HepG2 (cell line): ENCODE results near the gene DLG4. TPM values are rescaled to one million over a fixed set of nuclear protein-coding genes. Genes with fewer than 3 reads are reported as not detected.

Source experiments
- ASH2L ChIP-seq: fragments of 300-600, 200-600 bp; sonication (generic); IDR thresholded peaks from 2 replicates; pipeline ENCODE4 v1.7.0; 2017; ENCODE audit warnings: low read depth, mild to moderate bottlenecking, moderate library complexity, mixed read lengths, low read length; ENCODE audit not compliant: insufficient read length
- HDAC6 ChIP-seq: fragments of 200-600 bp; sonication (generic); IDR thresholded peaks from 2 replicates; pipeline ENCODE4 v1.7.0; 2017; ENCODE audit warnings: mild to moderate bottlenecking, antibody characterized with exemption, low read length, low read depth
- HNF1B ChIP-seq: sonication (generic); formaldehyde crosslinking; IDR thresholded peaks from 2 replicates; pipeline ENCODE4 v1.5.1; 2020; ENCODE audit warnings: mild to moderate bottlenecking, moderate library complexity, missing genetic modification reagents
- JARID2 ChIP-seq: sonication (generic); formaldehyde crosslinking; IDR thresholded peaks from 2 replicates; pipeline ENCODE4 v1.8.1; 2023; ENCODE audit warnings: missing genetic modification reagents, inconsistent platforms; ENCODE audit not compliant: insufficient replicate concordance
- JUNB ChIP-seq: sonication (generic); formaldehyde crosslinking; IDR thresholded peaks from 2 replicates; pipeline ENCODE4 v1.8.0; 2022; ENCODE audit warnings: missing genetic modification reagents, mild to moderate bottlenecking, borderline replicate concordance
- LCORL ChIP-seq, 2 experiments: fragments of 450-650 bp in 1 of 2; sonication (generic) in 1 of 2; formaldehyde crosslinking in 1 of 2; IDR thresholded peaks; 2 replicates each; pipeline versions ENCODE4 v1.5.0 to v1.6.1; 2017 to 2020; ENCODE audit warnings: antibody characterized with exemption in 1 of 2, missing genetic modification reagents in 1 of 2
- PBX3 ChIP-seq: sonication (generic); formaldehyde crosslinking; IDR thresholded peaks from 2 replicates; pipeline ENCODE4 v1.8.1; 2023; ENCODE audit warnings: missing genetic modification reagents, inconsistent platforms, borderline replicate concordance
- POGZ ChIP-seq: sonication (generic); formaldehyde crosslinking; IDR thresholded peaks from 2 replicates; pipeline ENCODE4 v1.4.0; 2020; ENCODE audit warnings: mild to moderate bottlenecking, missing genetic modification reagents
- SAP130 ChIP-seq: IDR thresholded peaks from 2 replicates; pipeline ENCODE4 v1.6.1; 2016; ENCODE audit warnings: low read depth
- SIN3B ChIP-seq: fragments of 150-350 bp; IDR thresholded peaks from 2 replicates; pipeline ENCODE4 v1.6.1; 2014; ENCODE audit warnings: low read length
- SNAPC5 ChIP-seq: sonication (generic); formaldehyde crosslinking; IDR thresholded peaks from 2 replicates; pipeline ENCODE4 v1.8.1; 2023; ENCODE audit warnings: mild to moderate bottlenecking, missing genetic modification reagents, borderline replicate concordance
- ZFP41 ChIP-seq: sonication (generic); formaldehyde crosslinking; IDR thresholded peaks from 2 replicates; pipeline ENCODE4 v1.4.0; 2020; ENCODE audit warnings: mild to moderate bottlenecking, missing genetic modification reagents, borderline replicate concordance
- ZKSCAN8 ChIP-seq: IDR thresholded peaks from 2 replicates; pipeline ENCODE4 v1.6.1; 2016; ENCODE audit warnings: borderline replicate concordance, missing genetic modification reagents, missing compliant biosample characterization
- ZNF136 ChIP-seq: sonication (generic); formaldehyde crosslinking; IDR thresholded peaks from 2 replicates; pipeline ENCODE4 v1.8.1; 2022; ENCODE audit warnings: low read depth, mild to moderate bottlenecking, moderate library complexity, missing genetic modification reagents
- ZNF558 ChIP-seq: sonication (generic); formaldehyde crosslinking; IDR thresholded peaks from 2 replicates; pipeline ENCODE4 v1.9.0; 2022; ENCODE audit warnings: mild to moderate bottlenecking, missing genetic modification reagents, borderline replicate concordance
- ZNF567 ChIP-seq: sonication (generic); formaldehyde crosslinking; IDR thresholded peaks from 2 replicates; pipeline ENCODE4 v1.8.1; 2023; ENCODE audit warnings: mild to moderate bottlenecking, missing genetic modification reagents, borderline replicate concordance
- ZNF670 ChIP-seq: sonication (generic); formaldehyde crosslinking; IDR thresholded peaks from 2 replicates; pipeline ENCODE4 v1.8.0; 2022; ENCODE audit warnings: mild to moderate bottlenecking, missing genetic modification reagents, borderline replicate concordance
- ZNF704 ChIP-seq: sonication (generic); formaldehyde crosslinking; IDR thresholded peaks from 2 replicates; pipeline ENCODE4 v1.8.1; 2023; ENCODE audit warnings: mild to moderate bottlenecking, inconsistent platforms, moderate library complexity, missing genetic modification reagents, borderline replicate concordance
- ZNF724P ChIP-seq: sonication (generic); formaldehyde crosslinking; IDR thresholded peaks from 2 replicates; pipeline ENCODE4 v1.8.0; 2022; ENCODE audit warnings: missing genetic modification reagents, borderline replicate concordance
- ZNF782 ChIP-seq: sonication (generic); formaldehyde crosslinking; IDR thresholded peaks from 2 replicates; pipeline ENCODE4 v1.4.0; 2020; ENCODE audit warnings: missing genetic modification reagents, mild to moderate bottlenecking, borderline replicate concordance
- ZSCAN21 ChIP-seq: sonication (generic); formaldehyde crosslinking; IDR thresholded peaks from 2 replicates; pipeline ENCODE4 v1.8.0; 2022; ENCODE audit warnings: mild to moderate bottlenecking, missing genetic modification reagents, moderate library complexity, borderline replicate concordance
- ZZZ3 ChIP-seq: sonication (generic); formaldehyde crosslinking; IDR thresholded peaks from 2 replicates; pipeline ENCODE4 v1.4.0; 2020; ENCODE audit warnings: missing genetic modification reagents, mild to moderate bottlenecking, borderline replicate concordance
- polyA plus RNA-seq, 8 experiments: library from polyadenylated mRNA; depleted of rRNA in 3 of 8; stranded (reverse) in 7 of 8; unstranded in 1 of 8; fragments of >200 nt; fragmentation: Illumina TruSeq in 4 of 8; extraction: Trizol in 4 of 8; gene quantifications; 2 replicates each; pipeline versions ENCODE4 v1.2.1 to v1.2.3, GENCODE V29; 2011 to 2016; ENCODE audit warnings: low read depth in 4 of 8, missing spikeins in 1 of 8, mixed read lengths in 1 of 8; ENCODE audit not compliant: insufficient read depth in 1 of 8
- total RNA-seq, 5 experiments: library from RNA; depleted of rRNA; stranded (reverse); fragments of >200 nt; fragmentation: Illumina TruSeq; extraction: Trizol; gene quantifications; 2 replicates each; pipeline ENCODE4 v1.2.3, GENCODE V29; 2016; ENCODE audit warnings: low read depth in 1 of 5
- TF ChIP-seq, protein P1 (sequence below): sonication (generic); formaldehyde crosslinking; IDR thresholded peaks from 2 replicates; pipeline ENCODE4 v1.5.1; 2020; ENCODE audit warnings: missing genetic modification reagents, mild to moderate bottlenecking, borderline replicate concordance

Gene DLG4
- total and polyA plus RNA-seq, 2 of the 13 experiments (the other 11 are each of a cell fraction or from before 2014, with no cell fraction given) = 0.71 to 4.3 TPM

DNA sequence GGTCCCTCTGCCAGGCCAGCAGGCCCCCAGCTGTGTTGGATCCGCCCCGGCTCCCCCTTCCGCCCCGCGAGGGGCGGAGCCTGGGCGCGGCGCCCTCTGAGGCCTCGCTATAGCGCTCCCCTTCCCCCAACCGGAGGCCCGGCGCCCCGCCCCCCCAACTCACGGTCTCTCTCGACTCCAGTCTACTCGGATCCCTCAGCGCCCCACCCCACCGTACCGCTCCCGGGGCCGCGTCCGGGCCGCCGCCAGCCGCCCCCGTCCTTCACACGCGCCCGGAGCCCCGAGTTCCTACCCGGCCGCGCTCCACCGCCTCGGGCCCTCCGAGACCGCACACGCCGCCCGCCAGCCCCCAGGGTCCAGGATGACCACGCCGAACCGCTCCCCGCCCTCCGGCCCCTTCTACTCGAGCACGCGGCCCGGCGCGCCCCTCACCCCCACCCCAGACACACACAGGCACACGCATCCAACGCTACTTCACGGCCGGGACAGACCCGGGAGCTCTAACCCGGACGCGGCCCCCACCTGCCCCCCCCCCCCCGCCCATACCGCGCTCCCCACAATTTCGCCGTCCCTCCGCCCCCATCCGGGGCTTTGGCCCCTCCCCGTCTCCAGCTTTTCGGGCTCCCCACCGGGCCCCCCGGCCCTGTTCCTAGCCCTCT, 18.3 kb upstream of the DLG4 start (continued):
- no peak for TF ChIP-seq HNF1B (CRISPR knock-in tag)
- TF ChIP-seq SAP130 (CRISPR knock-in tag) = peak; percentile 59
- no peak for TF ChIP-seq SNAPC5 (CRISPR knock-in tag)
- TF ChIP-seq ZNF567 = no peak
- no peak for TF ChIP-seq ASH2L
- TF ChIP-seq ZFP41 (CRISPR knock-in tag) = no peak
- no peak for TF ChIP-seq ZZZ3 (CRISPR knock-in tag)
- TF ChIP-seq ZNF704 = no peak
- TF ChIP-seq ZNF558 (CRISPR knock-in tag) = no peak
- TF ChIP-seq JUNB (CRISPR knock-in tag) = no peak
- no peak for TF ChIP-seq POGZ (CRISPR knock-in tag)
- TF ChIP-seq PBX3 = no peak
- TF ChIP-seq ZNF136 = no peak
- no peak for TF ChIP-seq ZNF782
- TF ChIP-seq ZKSCAN8 = no peak
- no peak for TF ChIP-seq ZNF670
- no peak for TF ChIP-seq SIN3B
- TF ChIP-seq, protein P1, sequence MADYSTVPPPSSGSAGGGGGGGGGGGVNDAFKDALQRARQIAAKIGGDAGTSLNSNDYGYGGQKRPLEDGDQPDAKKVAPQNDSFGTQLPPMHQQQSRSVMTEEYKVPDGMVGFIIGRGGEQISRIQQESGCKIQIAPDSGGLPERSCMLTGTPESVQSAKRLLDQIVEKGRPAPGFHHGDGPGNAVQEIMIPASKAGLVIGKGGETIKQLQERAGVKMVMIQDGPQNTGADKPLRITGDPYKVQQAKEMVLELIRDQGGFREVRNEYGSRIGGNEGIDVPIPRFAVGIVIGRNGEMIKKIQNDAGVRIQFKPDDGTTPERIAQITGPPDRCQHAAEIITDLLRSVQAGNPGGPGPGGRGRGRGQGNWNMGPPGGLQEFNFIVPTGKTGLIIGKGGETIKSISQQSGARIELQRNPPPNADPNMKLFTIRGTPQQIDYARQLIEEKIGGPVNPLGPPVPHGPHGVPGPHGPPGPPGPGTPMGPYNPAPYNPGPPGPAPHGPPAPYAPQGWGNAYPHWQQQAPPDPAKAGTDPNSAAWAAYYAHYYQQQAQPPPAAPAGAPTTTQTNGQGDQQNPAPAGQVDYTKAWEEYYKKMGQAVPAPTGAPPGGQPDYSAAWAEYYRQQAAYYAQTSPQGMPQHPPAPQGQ (CRISPR knock-in tag) = no peak
- no peak for TF ChIP-seq HDAC6
- TF ChIP-seq ZSCAN21 (CRISPR knock-in tag) = 0 out of 2 replicates have a peak, but pooled peaks have one; percentile 43
- TF ChIP-seq LCORL (IDR thresholded peaks at IDR 0.05) = no peak
- 0 out of 2 replicates have a peak, but pooled peaks have one; percentile 29 for TF ChIP-seq LCORL (CRISPR knock-in tag; IDR thresholded peaks at IDR 0.05)
- no peak for TF ChIP-seq ZNF724P (CRISPR knock-in tag)
- no peak for TF ChIP-seq JARID2 (CRISPR knock-in tag)
